HG02852 (cell line): ENCODE data around the gene ZDHHC9.

Experiments
- ATAC-seq: cut with Tn5 transposase; IDR thresholded peaks from one replicate; pipeline ENCODE4 v1.9.1; 2021; ENCODE audit warnings: mild to moderate bottlenecking, moderate library complexity; ENCODE audit not compliant: unreplicated experiment

The ZDHHC9 gene

GRCh38 chrX:129787336-129788055 is 56.2 kb downstream of the ZDHHC9 start:
- ATAC-seq, result no peak

GRCh38 chrX:129786210-129786651 is 57.5 kb downstream of the ZDHHC9 start:
- ATAC-seq, result peak; percentile 88

DNA sequence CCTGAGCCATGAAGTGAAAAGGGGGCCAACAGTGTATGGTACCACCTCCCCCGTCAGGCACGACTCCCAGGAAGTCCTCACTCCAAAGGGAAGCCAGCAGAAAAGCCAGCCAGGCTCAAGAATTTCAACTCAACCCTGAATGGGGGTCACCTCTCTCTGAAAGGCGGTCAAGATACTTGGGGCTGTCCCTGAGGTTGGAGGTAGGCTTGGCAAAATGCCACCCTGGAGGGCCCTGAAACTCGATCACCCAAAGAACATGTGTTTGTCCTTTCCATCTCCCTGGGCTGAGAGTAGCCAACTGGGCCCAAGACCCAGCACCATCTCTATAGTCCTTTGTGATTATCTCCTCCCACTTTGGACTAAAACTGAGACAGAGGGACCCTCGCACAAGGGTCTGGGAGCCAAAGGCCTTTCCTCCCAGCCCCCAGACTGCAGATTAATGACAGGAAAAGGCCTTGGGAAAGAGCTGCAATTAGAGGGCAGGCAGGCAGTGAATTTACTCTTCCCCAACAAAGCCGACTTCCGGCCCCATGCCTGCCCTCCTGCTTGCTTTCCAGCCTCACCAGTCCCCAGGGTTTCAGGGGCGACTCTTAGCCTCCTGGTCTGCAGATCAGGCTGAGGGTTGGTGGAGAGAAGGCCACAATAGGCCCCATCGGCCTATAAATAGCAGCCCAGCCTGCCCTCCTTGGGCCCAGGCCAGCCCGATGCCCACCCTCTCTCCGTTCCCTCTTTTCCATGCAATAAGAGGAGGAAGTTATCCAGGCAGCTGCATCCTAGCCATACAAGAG is 58.3 kb downstream of the ZDHHC9 start:
- no peak for ATAC-seq

GRCh38 chrX:129784371-129784770 is 59.3 kb downstream of the ZDHHC9 start:
- no peak for ATAC-seq

GRCh38 chrX:129783291-129783713 is 60.4 kb downstream of the ZDHHC9 start:
- no peak for ATAC-seq

DNA sequence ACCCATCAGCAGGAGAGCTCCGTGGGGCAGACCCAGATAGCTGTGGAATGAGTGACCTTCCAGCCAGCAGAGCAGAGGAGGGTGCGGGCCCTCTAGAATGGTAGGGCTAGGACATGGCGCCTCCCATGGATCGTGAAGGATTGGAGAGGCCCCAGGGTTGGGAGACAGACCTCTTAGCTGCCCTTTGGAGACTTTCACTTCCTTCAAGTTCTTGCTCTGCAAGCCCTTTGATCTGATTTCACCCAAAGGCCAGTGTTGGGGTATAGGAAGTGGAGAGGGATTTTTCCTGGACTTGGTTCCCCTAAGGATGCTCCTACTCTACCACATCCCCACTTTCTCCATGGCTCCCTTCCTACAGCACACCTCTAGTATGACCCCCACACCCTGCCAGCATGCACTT is 61.0 kb downstream of the ZDHHC9 start:
- no peak for ATAC-seq

GRCh38 chrX:129781680-129782495 is 61.8 kb downstream of the ZDHHC9 start:
- ATAC-seq, result no peak

GRCh38 chrX:129781134-129781672 is 62.5 kb downstream of the ZDHHC9 start:
- ATAC-seq, result peak; percentile 73

GRCh38 chrX:129780441-129781105 is 63.1 kb downstream of the ZDHHC9 start:
- no peak for ATAC-seq

DNA sequence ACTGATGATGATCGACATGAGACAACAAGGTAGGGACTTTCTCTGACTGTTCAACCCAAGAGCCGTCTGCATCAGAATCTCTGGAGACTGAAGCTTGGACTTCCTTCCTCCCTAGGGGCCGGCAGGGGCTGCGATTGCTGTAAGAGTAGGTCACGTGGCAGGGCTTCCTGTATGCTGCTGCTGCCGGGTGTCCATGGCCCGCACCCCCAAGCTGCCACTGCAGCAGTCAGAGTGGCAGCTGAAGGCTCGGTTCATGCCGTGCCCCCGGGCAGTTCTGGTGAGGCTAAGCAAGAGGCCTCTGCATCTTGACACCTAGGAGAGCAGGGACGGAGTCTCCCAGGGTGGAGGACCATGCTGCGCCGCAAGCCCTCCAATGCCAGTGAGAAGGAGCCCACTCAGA is 63.9 kb downstream of the ZDHHC9 start, which contains the start of gene SASH3:
SASH3 (plus strand) TSS at position 203 of the 400 bp plus-strand sequence; CDS start at position 352, 149 bp downstream.
- no peak for ATAC-seq

- no peak for ATAC-seq
Measured at GRCh38 chrX:129779086-129779672, 64.5 kb downstream of the ZDHHC9 start.

- peak; percentile 14 for ATAC-seq
Measured at GRCh38 chrX:129777218-129778030, 66.3 kb downstream of the ZDHHC9 start.

- ATAC-seq, result no peak
Measured at GRCh38 chrX:129773649-129774458, 69.8 kb downstream of the ZDHHC9 start.

DNA sequence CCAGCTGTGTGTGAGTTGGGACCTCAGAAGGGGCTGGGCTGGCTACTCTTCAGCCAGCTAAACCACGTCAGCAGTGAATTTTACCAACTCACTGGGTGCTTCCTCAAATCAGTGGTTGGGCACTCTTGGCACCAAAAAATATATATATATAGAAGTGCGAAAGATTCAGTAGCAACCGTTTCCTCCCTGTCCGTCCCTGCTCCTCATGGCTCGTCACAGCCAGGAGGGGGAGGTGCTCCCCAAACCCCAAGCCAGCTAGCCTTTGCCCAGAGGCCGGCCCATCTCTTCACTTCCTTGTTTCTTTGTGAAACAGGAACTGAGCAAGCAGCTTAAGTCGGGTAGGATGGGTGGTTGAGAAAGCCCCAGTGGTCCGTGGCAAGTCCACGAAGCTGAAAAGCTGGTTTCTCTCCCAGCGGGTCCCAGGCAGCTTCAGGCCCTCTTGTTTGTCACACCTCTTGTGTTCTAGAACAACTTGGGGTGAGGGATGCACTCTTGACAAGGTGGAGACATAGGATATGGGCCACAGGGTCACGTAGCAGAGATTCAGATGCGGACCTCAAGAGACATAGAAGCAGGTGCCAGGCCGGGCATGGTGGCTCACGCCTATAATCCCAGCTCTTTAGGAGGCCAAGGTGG is 70.8 kb downstream of the ZDHHC9 start:
- peak; percentile 81 for ATAC-seq

DNA sequence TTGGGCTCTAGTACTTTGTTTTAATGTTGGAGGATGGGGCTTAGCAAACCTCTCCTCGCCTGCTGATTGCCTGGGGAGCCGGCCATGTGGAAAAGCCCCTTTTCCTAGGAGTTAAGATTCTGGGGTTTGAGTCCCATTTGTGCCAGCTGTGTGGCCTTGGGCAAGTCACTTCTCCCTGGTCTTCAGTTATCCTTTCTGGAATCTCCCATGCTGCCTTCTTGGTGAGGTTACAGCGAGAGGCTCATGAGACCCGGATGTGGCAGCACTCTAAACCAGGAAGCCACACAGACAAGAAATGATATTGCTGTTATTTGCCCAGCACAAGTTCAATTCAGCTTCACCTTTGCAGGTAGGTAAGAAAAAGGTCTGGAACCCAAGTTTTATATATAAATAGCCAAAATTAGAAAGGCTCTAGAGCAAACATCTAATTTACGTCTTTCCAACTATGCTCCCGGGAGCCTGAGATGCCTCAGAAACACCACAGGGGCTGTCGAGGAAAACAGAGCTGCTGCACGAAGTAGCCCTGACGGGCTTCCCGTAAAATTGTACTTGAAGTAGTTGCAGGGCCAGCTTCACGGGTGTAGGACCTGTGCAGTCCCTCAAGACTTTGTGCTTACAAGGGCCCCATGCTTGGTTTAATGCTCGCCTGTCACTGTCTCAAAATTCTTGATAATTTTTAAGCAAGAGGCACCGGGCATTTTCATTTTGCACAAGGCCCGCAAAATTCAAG is 72.3 kb downstream of the ZDHHC9 start:
- no peak for ATAC-seq

DNA sequence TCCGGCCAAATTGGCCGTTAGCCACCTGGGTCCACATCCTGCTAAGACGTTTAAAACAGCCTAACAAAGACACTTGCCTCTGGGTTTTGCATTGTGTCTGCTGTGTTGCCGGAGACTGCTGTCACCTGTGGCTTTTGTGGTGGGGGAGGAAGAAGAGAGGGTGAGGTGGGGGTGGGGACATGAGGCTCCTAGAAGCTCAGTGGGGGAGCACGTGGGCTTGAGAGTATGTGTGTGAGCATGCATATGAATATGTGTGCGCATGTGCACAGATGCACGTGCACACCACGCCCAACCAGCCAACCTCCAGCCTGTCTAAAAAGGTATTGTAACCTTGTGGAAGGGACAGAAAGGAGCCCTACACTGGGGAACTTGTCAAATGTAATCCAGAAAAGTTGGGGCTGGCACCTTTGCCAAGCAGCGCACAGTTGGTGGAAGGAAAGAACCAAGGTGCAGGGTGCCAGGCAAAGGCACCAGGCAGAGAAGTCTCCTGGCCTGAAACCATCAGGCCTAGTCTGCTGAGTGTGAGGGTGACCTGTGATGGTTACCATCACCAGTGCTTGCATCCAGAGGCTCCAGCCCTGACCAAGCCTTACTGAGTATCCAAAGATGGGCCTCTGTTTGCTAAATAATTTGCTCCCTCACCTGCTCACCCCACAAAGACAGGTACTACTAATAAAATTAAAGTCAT is 74.1 kb downstream of the ZDHHC9 start:
- ATAC-seq, result peak; percentile 44
